Mesendoderm (in vitro differentiated cells): ENCODE data around the gene TNFAIP2. TPM values are rescaled to one million over a fixed set of nuclear protein-coding genes. Genes with fewer than 3 reads are reported as not detected.
A peak's percentile ranks its signal among the peaks of the same experiment; 100 is the strongest.

Experiments used
- DNase-seq: peaks from one replicate; pipeline ENCODE4 v3.0.0; 2013
- H2AK5ac ChIP-seq: 2 replicates; pipeline ENCODE4 v1.6.1; 2013; ENCODE audit warnings: low read length, inconsistent platforms
- H2BK120ac ChIP-seq: 2 replicates; pipeline ENCODE4 v1.6.1; 2013; ENCODE audit warnings: low read depth, mild to moderate bottlenecking, low read length, moderate library complexity, mixed read lengths
- H2BK15ac ChIP-seq: replicated peaks from 2 replicates; pipeline ENCODE4 v1.6.1; 2013; ENCODE audit warnings: low read depth, mild to moderate bottlenecking, moderate library complexity
- H2BK5ac ChIP-seq: 2 replicates; pipeline ENCODE4 v1.6.1; 2013; ENCODE audit warnings: low read length, inconsistent platforms
- H3K18ac ChIP-seq: 2 replicates; pipeline ENCODE4 v1.6.1; 2013; ENCODE audit warnings: mild to moderate bottlenecking, low read length, mixed read lengths
- H3K23ac ChIP-seq: one replicate; pipeline ENCODE4 v1.6.1; 2013; ENCODE audit warnings: low read length
- H3K27ac ChIP-seq: 2 replicates; pipeline ENCODE4 v1.5.1; 2013; ENCODE audit warnings: low read depth, mild to moderate bottlenecking, inconsistent platforms, low read length, moderate library complexity
- H3K27me3 ChIP-seq: 2 replicates; pipeline ENCODE4 v1.6.1; 2013; ENCODE audit warnings: low read length, control low read depth, mild to moderate bottlenecking, inconsistent platforms; ENCODE audit not compliant: insufficient read depth, poor library complexity
- H3K36me3 ChIP-seq: 2 replicates; pipeline ENCODE4 v1.6.1; 2013; ENCODE audit warnings: low read length, inconsistent platforms; ENCODE audit not compliant: control insufficient read depth, insufficient read depth
- H3K4ac ChIP-seq: one replicate; pipeline ENCODE4 v1.6.1; 2013; ENCODE audit warnings: low read depth, mild to moderate bottlenecking, low read length, moderate library complexity
- H3K4me1 ChIP-seq: 2 replicates; pipeline ENCODE4 v1.6.1; 2013; ENCODE audit warnings: low read depth, low read length, inconsistent platforms; ENCODE audit not compliant: control insufficient read depth
- H3K4me2 ChIP-seq: 2 replicates; pipeline ENCODE4 v1.6.1; 2013; ENCODE audit warnings: low read length
- H3K4me3 ChIP-seq: 2 replicates; pipeline ENCODE4 v1.5.1; 2013; ENCODE audit warnings: mild to moderate bottlenecking, low read length
- H3K56ac ChIP-seq: one replicate; pipeline ENCODE4 v1.6.1; 2013; ENCODE audit warnings: low read length
- H3K79me1 ChIP-seq: 2 replicates; pipeline ENCODE4 v1.6.1; 2013; ENCODE audit warnings: low read length, inconsistent platforms
- H3K79me2 ChIP-seq: 2 replicates; pipeline ENCODE4 v1.6.1; 2013; ENCODE audit warnings: mild to moderate bottlenecking, low read length; ENCODE audit not compliant: control insufficient read depth, insufficient read depth
- H3K9ac ChIP-seq: 2 replicates; pipeline ENCODE4 v1.6.1; 2013; ENCODE audit warnings: low read length, inconsistent platforms
- H4K5ac ChIP-seq: one replicate; pipeline ENCODE4 v1.6.1; 2013; ENCODE audit warnings: low read length
- H4K8ac ChIP-seq: one replicate; pipeline ENCODE4 v1.6.1; 2013; ENCODE audit warnings: low read depth, mild to moderate bottlenecking, control low read depth, low read length, moderate library complexity
- WGBS: extraction: QIAGEN DNeasy Blood & Tissue Kit; methylation state at CpG from one replicate; pipeline ENCODE4 v1.1.7; 2013; ENCODE audit warnings: low lambda C conversion rate, missing lambda C conversion rate; ENCODE audit not compliant: insufficient coverage; ENCODE audit errors: extremely low coverage; 5-methylcytosine and 5-hydroxymethylcytosine counted together
- polyA plus RNA-seq, 2 experiments: library from polyadenylated mRNA; stranded (reverse); fragments of 200-250 nt; gene quantifications; one replicate each; pipeline ENCODE4 v1.2.3, GENCODE V29; 2013

The TNFAIP2 gene, protein sequence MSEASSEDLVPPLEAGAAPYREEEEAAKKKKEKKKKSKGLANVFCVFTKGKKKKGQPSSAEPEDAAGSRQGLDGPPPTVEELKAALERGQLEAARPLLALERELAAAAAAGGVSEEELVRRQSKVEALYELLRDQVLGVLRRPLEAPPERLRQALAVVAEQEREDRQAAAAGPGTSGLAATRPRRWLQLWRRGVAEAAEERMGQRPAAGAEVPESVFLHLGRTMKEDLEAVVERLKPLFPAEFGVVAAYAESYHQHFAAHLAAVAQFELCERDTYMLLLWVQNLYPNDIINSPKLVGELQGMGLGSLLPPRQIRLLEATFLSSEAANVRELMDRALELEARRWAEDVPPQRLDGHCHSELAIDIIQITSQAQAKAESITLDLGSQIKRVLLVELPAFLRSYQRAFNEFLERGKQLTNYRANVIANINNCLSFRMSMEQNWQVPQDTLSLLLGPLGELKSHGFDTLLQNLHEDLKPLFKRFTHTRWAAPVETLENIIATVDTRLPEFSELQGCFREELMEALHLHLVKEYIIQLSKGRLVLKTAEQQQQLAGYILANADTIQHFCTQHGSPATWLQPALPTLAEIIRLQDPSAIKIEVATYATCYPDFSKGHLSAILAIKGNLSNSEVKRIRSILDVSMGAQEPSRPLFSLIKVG
- 30.9 TPM for polyA plus RNA-seq (2013, experiment 1 of 2)
- polyA plus RNA-seq (2013, experiment 2 of 2): 29.3 TPM

DNA sequence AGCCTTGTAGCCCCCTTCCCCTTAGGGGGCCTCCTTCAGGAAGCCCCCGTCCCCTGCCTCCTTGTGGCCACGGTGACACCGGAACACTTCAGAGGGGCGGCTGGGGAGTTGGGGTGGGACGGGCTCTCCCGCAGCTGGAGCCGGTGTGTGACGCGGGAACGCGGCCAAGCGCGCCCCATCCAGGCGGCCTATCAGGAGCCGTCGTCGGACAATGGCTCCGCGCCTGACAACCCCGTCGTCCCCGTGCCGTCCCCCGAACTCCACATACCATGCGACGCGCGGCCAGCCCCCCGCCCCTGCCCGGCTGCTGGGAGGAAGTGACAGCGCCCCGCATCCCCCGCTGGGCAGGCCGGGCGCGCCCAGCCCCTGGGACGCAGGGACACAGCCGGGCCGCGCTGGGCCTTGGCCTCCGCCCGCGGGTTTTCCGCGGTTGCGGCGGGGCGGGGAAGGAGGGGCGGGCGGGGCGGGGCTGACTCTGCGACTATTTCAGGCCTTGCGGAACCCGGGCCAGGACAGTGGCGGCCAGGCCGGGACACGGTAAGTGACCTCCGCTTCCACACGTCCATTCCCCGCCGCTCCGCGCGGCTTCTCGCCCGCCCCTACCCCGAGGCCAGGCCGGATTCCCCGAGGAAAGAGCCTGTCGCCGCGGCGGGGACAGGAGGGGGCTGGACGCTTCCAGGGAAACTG is at the start of gene TNFAIP2:
TNFAIP2 (plus strand) TSS at position 515 of the 687 bp plus-strand sequence. CDS start 2,997 bp downstream, outside the sequence.
- peaks cover 10% of the 10 kb centered on the region for H3K4me1 ChIP-seq
- WGBS: no CpG with 5 or more reads among the region's 74 CpGs
- H2AK5ac ChIP-seq: peak within 1 kb of the TSS; percentile 29
- peak; percentile 77 for DNase-seq
- H4K5ac ChIP-seq: no peak within 1 kb of the TSS
- no peaks in the 10 kb centered on the region for H3K36me3 ChIP-seq
- H3K79me1 ChIP-seq: peaks cover 5% of the 10 kb centered on the region
- H2BK15ac ChIP-seq: no peak within 1 kb of the TSS
- H3K4ac ChIP-seq: peak within 1 kb of the TSS; percentile 76
- peak within 1 kb of the TSS; percentile 83 for H3K9ac ChIP-seq
- peak within 1 kb of the TSS; percentile 98 for H3K27ac ChIP-seq
- peak within 1 kb of the TSS; percentile 85 for H3K56ac ChIP-seq
- H3K4me3 ChIP-seq: peak within 1 kb of the TSS; percentile 3
- no peaks in the 10 kb centered on the region for H3K27me3 ChIP-seq
- peak within 1 kb of the TSS; percentile 85 for H2BK5ac ChIP-seq
- peak within 1 kb of the TSS; percentile 5 for H2BK120ac ChIP-seq
- H3K4me2 ChIP-seq: peak within 1 kb of the TSS; percentile 47
- H3K18ac ChIP-seq: peak within 1 kb of the TSS; percentile 91
- no peak within 1 kb of the TSS for H4K8ac ChIP-seq
- H3K79me2 ChIP-seq: peaks cover 1% of the 10 kb centered on the region
- peak within 1 kb of the TSS; percentile 95 for H3K23ac ChIP-seq

DNA sequence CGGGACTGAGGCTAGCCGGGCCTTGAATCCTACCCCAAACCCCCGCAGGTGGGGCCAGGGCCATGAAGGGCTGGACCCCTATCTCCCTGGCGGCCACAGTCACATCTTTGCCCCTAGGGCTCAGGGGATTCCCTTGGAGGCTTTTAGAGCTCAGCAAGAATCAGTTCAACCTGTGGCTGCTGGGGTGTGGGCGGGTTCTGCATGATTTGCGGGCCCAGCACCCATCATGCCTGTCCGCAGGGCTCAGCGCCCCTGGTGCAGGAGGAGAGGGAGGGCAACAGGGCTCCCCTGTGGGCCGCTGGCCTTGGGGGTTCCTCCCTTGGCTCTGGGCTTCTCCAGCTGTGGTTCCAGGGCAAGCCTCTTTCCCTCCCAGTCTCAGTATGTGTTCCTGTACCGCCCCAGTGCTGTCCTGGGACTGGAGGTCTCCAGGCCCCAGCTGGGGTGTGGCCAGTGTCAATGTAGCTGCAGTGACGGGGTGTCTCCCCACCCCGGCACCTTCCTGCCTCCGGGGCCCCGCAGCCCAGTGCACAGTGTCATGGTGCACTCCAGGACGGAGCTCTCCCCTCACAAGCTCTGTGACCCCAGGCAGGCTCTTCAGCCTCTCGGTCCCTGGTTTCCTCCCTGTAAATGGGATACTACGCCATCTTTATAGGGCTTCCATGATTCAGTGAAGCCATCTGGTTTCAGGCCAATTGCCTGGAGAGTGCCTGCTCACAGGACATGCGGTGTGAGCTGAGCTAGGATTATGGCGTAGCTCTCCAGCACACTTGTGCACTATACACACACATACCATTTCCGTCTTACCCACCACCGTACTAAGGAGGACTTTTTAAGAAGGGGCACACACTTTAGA is 49.2 kb upstream of the TNFAIP2 start:
- no peak overlapping the region for H2BK120ac ChIP-seq
- H3K18ac ChIP-seq: no peak overlapping the region
- no peak for DNase-seq
- no peak overlapping the region for H4K8ac ChIP-seq
- H3K27ac ChIP-seq: no peak overlapping the region
- no peaks in the 10 kb centered on the region for H3K79me2 ChIP-seq
- H2AK5ac ChIP-seq: peak overlapping the region; percentile 22
- no peaks in the 10 kb centered on the region for H3K27me3 ChIP-seq
- no peak overlapping the region for H2BK15ac ChIP-seq
- H4K5ac ChIP-seq: no peak overlapping the region
- H3K4me2 ChIP-seq: no peak overlapping the region
- no peak overlapping the region for H3K4me3 ChIP-seq
- H3K36me3 ChIP-seq: no peaks in the 10 kb centered on the region
- H2BK5ac ChIP-seq: no peak overlapping the region
- no peak overlapping the region for H3K23ac ChIP-seq
- no peak overlapping the region for H3K56ac ChIP-seq
- H3K79me1 ChIP-seq: no peaks in the 10 kb centered on the region
- WGBS: no CpG with 5 or more reads among the region's 21 CpGs
- H3K4ac ChIP-seq: no peak overlapping the region
- H3K4me1 ChIP-seq: no peaks in the 10 kb centered on the region
- no peak overlapping the region for H3K9ac ChIP-seq

DNA sequence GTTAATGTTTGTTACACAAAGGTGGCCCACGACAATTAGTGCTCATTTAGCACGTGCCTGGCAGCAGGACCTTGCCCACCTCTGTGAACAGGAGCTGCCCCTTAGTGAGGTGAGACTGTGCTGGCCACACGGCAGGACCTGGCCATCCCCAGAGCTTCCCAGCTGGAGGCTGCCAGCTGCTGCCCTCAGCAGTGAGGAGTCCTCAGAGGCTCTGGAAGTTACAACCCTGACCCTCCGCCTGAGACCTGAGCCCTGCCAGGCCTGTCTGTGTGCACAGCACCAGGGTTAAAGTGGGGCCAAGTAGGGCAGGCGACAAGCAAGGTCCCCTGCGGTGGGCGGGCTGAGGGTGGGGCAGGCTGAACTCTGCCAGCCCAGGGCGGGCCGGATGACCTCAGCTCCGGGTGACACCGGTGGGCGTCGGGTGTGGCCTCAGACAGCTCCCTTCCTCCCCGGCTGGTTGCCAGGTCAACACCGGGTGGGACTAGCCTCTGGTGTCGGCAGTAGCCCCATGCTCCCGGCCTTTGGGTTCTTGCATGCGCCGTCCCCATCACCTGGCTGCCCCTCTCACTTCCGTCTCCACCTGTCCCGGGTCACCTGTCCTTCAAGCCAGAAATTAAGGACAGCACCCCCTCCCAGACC is 48.4 kb upstream of the TNFAIP2 start:
- H2BK120ac ChIP-seq: no peak overlapping the region
- no peaks in the 10 kb centered on the region for H3K36me3 ChIP-seq
- H3K9ac ChIP-seq: no peak overlapping the region
- no peak overlapping the region for H3K4ac ChIP-seq
- no CpG with 5 or more reads among the region's 21 CpGs for WGBS
- H4K5ac ChIP-seq: no peak overlapping the region
- H3K79me1 ChIP-seq: no peaks in the 10 kb centered on the region
- no peak overlapping the region for H3K23ac ChIP-seq
- no peak for DNase-seq
- peak overlapping the region; percentile 22 for H2AK5ac ChIP-seq
- no peak overlapping the region for H3K18ac ChIP-seq
- no peak overlapping the region for H2BK15ac ChIP-seq
- no peaks in the 10 kb centered on the region for H3K27me3 ChIP-seq
- H3K56ac ChIP-seq: no peak overlapping the region
- H3K27ac ChIP-seq: no peak overlapping the region
- H3K4me3 ChIP-seq: no peak overlapping the region
- H3K79me2 ChIP-seq: no peaks in the 10 kb centered on the region
- H3K4me2 ChIP-seq: peak overlapping the region; percentile 53
- H4K8ac ChIP-seq: no peak overlapping the region
- H2BK5ac ChIP-seq: no peak overlapping the region
- no peaks in the 10 kb centered on the region for H3K4me1 ChIP-seq

DNA sequence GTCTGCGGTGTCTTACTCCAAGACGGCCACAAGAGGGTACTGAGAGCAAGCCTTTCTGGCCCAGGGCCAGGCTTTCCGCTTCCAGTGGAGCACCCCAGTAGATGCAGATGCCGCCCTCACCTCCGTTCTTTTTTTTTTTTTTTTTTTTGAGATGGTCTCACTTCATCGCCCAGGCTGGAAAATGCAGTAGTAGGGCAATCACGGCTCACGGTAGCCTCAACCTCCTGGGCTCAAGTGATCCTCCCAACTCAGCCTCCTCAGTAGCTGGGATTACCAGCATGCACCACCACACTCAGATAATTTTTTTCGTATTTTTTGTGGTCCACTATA is 44.9 kb upstream of the TNFAIP2 start:
- Histone ChIP-seq H2BK120ac (no peak overlapping the region), H3K79me1 (no peaks in the 10 kb centered on the region), H3K23ac (no peak overlapping the region), H3K27ac (no peak overlapping the region), H3K4ac (no peak overlapping the region), H2BK15ac (no peak overlapping the region), H3K27me3 (no peaks in the 10 kb centered on the region), H4K8ac (no peak overlapping the region), H3K18ac (no peak overlapping the region), H3K79me2 (no peaks in the 10 kb centered on the region), H3K36me3 (no peaks in the 10 kb centered on the region), H3K4me2 (no peak overlapping the region), H3K56ac (no peak overlapping the region), H3K4me3 (no peak overlapping the region), H3K9ac (no peak overlapping the region), H4K5ac (no peak overlapping the region), H2BK5ac (no peak overlapping the region), H3K4me1 (no peaks in the 10 kb centered on the region), H2AK5ac (no peak overlapping the region)
- WGBS: no CpG with 5 or more reads among the region's 9 CpGs
- DNase-seq: peak; percentile 86
